ENCODE data around the gene TTC28.

DNA sequence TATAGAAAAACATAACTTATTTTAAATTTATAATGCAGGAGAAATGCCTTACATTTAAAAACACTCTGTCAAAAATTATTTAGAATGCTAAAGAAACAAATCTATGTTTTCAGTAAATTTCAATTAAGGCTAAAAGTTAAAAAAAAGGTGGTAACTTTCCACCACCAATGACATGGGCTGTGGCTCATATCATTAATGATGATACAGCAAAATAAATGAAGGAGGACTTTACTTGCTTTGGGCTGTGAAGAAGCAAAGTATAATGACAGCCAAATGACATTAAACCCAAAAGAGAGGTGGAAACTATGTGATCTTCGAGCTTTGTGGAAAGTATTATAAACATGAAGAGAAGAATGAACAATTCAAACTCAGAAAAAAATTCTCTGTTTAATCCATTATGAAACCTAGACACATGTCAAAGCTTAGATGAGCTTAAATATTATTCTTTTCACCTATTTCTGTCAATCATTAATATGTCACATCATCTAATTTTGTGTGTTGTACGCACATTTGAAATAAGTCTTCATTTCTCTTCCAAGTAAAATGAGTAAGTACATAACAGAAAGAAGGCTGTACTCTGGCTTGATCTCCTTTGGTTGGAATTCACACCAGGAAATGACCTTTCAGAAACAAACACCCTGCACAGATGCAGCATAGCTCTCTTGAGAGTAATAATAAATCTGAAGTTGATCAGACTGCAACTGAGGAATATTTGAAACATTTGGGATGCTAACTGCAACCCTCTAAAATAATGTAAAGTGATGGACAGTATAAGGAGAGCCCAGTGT lies 265.8 kb downstream of the TTC28 start:
- TF ChIP-seq, protein P1, sequence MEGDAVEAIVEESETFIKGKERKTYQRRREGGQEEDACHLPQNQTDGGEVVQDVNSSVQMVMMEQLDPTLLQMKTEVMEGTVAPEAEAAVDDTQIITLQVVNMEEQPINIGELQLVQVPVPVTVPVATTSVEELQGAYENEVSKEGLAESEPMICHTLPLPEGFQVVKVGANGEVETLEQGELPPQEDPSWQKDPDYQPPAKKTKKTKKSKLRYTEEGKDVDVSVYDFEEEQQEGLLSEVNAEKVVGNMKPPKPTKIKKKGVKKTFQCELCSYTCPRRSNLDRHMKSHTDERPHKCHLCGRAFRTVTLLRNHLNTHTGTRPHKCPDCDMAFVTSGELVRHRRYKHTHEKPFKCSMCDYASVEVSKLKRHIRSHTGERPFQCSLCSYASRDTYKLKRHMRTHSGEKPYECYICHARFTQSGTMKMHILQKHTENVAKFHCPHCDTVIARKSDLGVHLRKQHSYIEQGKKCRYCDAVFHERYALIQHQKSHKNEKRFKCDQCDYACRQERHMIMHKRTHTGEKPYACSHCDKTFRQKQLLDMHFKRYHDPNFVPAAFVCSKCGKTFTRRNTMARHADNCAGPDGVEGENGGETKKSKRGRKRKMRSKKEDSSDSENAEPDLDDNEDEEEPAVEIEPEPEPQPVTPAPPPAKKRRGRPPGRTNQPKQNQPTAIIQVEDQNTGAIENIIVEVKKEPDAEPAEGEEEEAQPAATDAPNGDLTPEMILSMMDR (IDR thresholded peaks at IDR 0.05): no peak
- TF ChIP-seq POLR2A (IDR thresholded peaks at IDR 0.05): no peak

Measured in thyroid gland (tissue), 4 donors.